K562 (cell line): ENCODE data around the gene PITRM1. TPM values are rescaled to one million over a fixed set of nuclear protein-coding genes. Genes with fewer than 3 reads are reported as not detected.

Experiments
- ATAC-seq: fragments of 200-7000 bp; cut with Tn5 transposase; 3 replicates; pipeline ENCODE4 v1.9.1; 2020; ENCODE audit warnings: moderate library complexity
- BruUV-seq: library from RNA; stranded (reverse); fragments of 400-500 nt; replicated peaks from 2 replicates; lab custom pipeline; 2021; lab: Mats Ljungman, UMichigan
- CTCF ChIA-PET: fragments of 300-600 bp; formaldehyde crosslinking; extraction: SDS; loops from one replicate; lab custom pipeline; 2021; ENCODE audit warnings: low intra/inter-chr PET ratio; lab: Yijun Ruan, JAX
- POLR2A ChIA-PET: fragments of 300-600, 350-650 bp; sonication (Branson Sonifier 250); formaldehyde crosslinking; extraction: SDS; loops from one replicate; lab custom pipeline; 2021; ENCODE audit warnings: antibody characterized with exemption, inconsistent platforms; lab: Yijun Ruan, JAX
- DNase-seq, 4 experiments: peaks; one replicate each; pipeline versions ENCODE4 v3.0.0 to v3.0.0-alpha.2; 2011 to 2018; ENCODE audit warnings: low spot score in 3 of 4, mixed read lengths in 3 of 4; ENCODE audit errors: extremely low read depth in 1 of 4
- FAIRE-seq: peaks from 2 replicates; lab custom pipeline; 2011; peaks lifted over from hg19 to GRCh38; lab: Jason Lieb, UNC
- H2AFZ ChIP-seq: 2 replicates; pipeline ENCODE4 v1.6.0; 2011; ENCODE audit warnings: low read depth, low read length, control low read depth, inconsistent platforms
- H3K27ac ChIP-seq: fragments of 200-600 bp; 3 replicates; pipeline ENCODE4 v1.8.0; 2011; ENCODE audit warnings: low read depth, mild to moderate bottlenecking, control low read depth, inconsistent platforms, low read length, moderate library complexity, mixed read lengths; ENCODE audit errors: extremely low read depth
- H3K27me3 ChIP-seq, 2 experiments: fragments of 300-600 bp in 1 of 2; 2 replicates in 1 of 2; 3 replicates in 1 of 2; pipeline versions ENCODE4 v1.6.0 to v1.8.0; 2011; ENCODE audit warnings: inconsistent platforms in 2 of 2, low read length in 2 of 2, mild to moderate bottlenecking in 1 of 2, mixed read lengths in 1 of 2, moderate library complexity in 1 of 2; ENCODE audit not compliant: control insufficient read depth in 2 of 2, insufficient read depth in 2 of 2
- H3K36me3 ChIP-seq: fragments of 300-600 bp; 3 replicates; pipeline ENCODE4 v1.8.0; 2011; ENCODE audit warnings: mild to moderate bottlenecking, low read length, inconsistent platforms; ENCODE audit not compliant: control insufficient read depth, insufficient read depth
- H3K4me1 ChIP-seq, 2 experiments: fragments of 200-600 bp in 1 of 2; replicated peaks in 1 of 2; 2 replicates in 1 of 2; 3 replicates in 1 of 2; pipeline versions ENCODE4 v1.5.1 to v1.8.0; 2011; ENCODE audit warnings: inconsistent platforms in 2 of 2, low read length in 2 of 2, mild to moderate bottlenecking in 1 of 2, mixed read lengths in 1 of 2, moderate library complexity in 1 of 2; ENCODE audit not compliant: control insufficient read depth in 2 of 2, insufficient read depth in 2 of 2
- H3K4me2 ChIP-seq: 2 replicates; pipeline ENCODE4 v1.6.1; 2011; ENCODE audit warnings: low read length, control low read depth, inconsistent platforms, mixed read lengths; ENCODE audit not compliant: insufficient read depth
- H3K4me3 ChIP-seq: fragments of 200-600 bp; sonication (generic), shearing (Covaris generic); 2 replicates; pipeline ENCODE4 v1.5.1; 2016; ENCODE audit warnings: control low read depth, inconsistent platforms
- H3K79me2 ChIP-seq: fragments of 200-600 bp; 3 replicates; pipeline ENCODE4 v1.8.0; 2011; ENCODE audit warnings: low read length, inconsistent platforms; ENCODE audit not compliant: control insufficient read depth, insufficient read depth
- H3K9ac ChIP-seq, 2 experiments: 2 replicates each; pipeline versions ENCODE4 v1.6.0 to v1.6.1; 2011; ENCODE audit warnings: low read depth in 2 of 2, low read length in 2 of 2, control low read depth in 1 of 2, inconsistent platforms in 1 of 2, mild to moderate bottlenecking in 1 of 2, mixed read lengths in 1 of 2; ENCODE audit not compliant: insufficient read depth in 1 of 2
- H3K9me1 ChIP-seq: one replicate; pipeline ENCODE4 v1.6.0; 2011; ENCODE audit warnings: inconsistent platforms, mild to moderate bottlenecking, low read length, moderate library complexity; ENCODE audit not compliant: control insufficient read depth, insufficient read depth
- H3K9me3 ChIP-seq: replicated peaks from 2 replicates; pipeline ENCODE4 v1.5.1; 2011; ENCODE audit warnings: low read depth, low read length, inconsistent platforms; ENCODE audit not compliant: control insufficient read depth, insufficient read depth
- H4K20me1 ChIP-seq: replicated peaks from 2 replicates; pipeline ENCODE4 v1.6.1; 2011; ENCODE audit warnings: low read length, inconsistent platforms, mixed read lengths; ENCODE audit not compliant: control insufficient read depth, insufficient read depth
- DMBX1 ChIP-seq: fragments of 250-450 bp; sonication (Bioruptor Pico); IDR thresholded peaks from 2 replicates; pipeline ENCODE4 v1.8.0; 2022; ENCODE audit warnings: inconsistent platforms, mild to moderate bottlenecking, moderate library complexity, borderline replicate concordance
- EWSR1 ChIP-seq: fragments of 450-650 bp; IDR thresholded peaks from 2 replicates; pipeline ENCODE4 v1.6.1; 2018; ENCODE audit warnings: borderline replicate concordance, mild to moderate bottlenecking, low read depth, moderate library complexity; ENCODE audit not compliant: partially characterized antibody
- HMGN3 ChIP-seq: IDR thresholded peaks from 2 replicates; pipeline ENCODE4 v1.6.1; 2011; ENCODE audit warnings: borderline replicate concordance, low read depth, mild to moderate bottlenecking, mixed read lengths, low read length; ENCODE audit not compliant: insufficient read length; ENCODE audit errors: extremely low read depth
- L3MBTL2 ChIP-seq: fragments of 450-650 bp; IDR thresholded peaks from 2 replicates; pipeline ENCODE4 v1.6.1; 2016; ENCODE audit warnings: mild to moderate bottlenecking, moderate library complexity
- NFE2L1 ChIP-seq: fragments of 450-650 bp; IDR thresholded peaks from 2 replicates; pipeline ENCODE4 v1.6.1; 2016; ENCODE audit warnings: missing genetic modification characterization, low read depth, mild to moderate bottlenecking, missing compliant biosample characterization, moderate library complexity, borderline replicate concordance
- NRF1 ChIP-seq, 2 experiments: fragments of 450-650 bp; IDR thresholded peaks in 1 of 2; conservative IDR thresholded peaks in 1 of 2; 2 replicates each; pipeline ENCODE4 v1.6.1; 2014; ENCODE audit warnings: mild to moderate bottlenecking in 2 of 2
- POLR2G ChIP-seq: fragments of 200-400 bp; formaldehyde crosslinking; IDR thresholded peaks from 2 replicates; pipeline ENCODE4 v1.6.1; 2017; ENCODE audit warnings: low read depth, mild to moderate bottlenecking, antibody characterized with exemption, low read length, moderate library complexity
- ZNF239 ChIP-seq: fragments of 250-450 bp; sonication (Bioruptor Pico); IDR thresholded peaks from 2 replicates; pipeline ENCODE4 v1.4.0; 2020; ENCODE audit warnings: mild to moderate bottlenecking
- WGBS: fragments of 100-300 bp; shearing (Covaris generic); methylation state at CpG from one replicate; pipeline ENCODE4 v1.1.6; 2016; ENCODE audit warnings: low coverage, mixed read lengths; ENCODE audit not compliant: insufficient coverage; ENCODE audit errors: missing lambda C conversion rate; 5-methylcytosine and 5-hydroxymethylcytosine counted together
- in situ Hi-C: fragments of 300-500 bp; cut with MboI; formaldehyde crosslinking; loops from 4 replicates; pipeline ENCODE4 v1.15.0; 2018; ENCODE audit warnings: inconsistent platforms, mixed read lengths
- intact Hi-C: fragments of 100-400 bp; cut with micrococcal nuclease; formaldehyde crosslinking; loops from 2 replicates; pipeline ENCODE4 v1.14.2; 2022
- polyA plus RNA-seq, 8 experiments: library from polyadenylated mRNA; depleted of rRNA in 4 of 8; stranded (reverse) in 5 of 8; unstranded in 3 of 8; fragments of >200 nt; fragmentation: Nextera tagmentation in 2 of 8; fragmentation: Illumina TruSeq in 1 of 8; extraction: Ambion mirVana in 2 of 8; extraction: Trizol in 1 of 8; gene quantifications; 2 replicates each; pipeline versions ENCODE4 v1.2.1 to v1.2.3, GENCODE V29; 2011 to 2014; ENCODE audit warnings: inconsistent platforms in 1 of 8, missing spikeins in 1 of 8
- total RNA-seq, 7 experiments: library from RNA; depleted of rRNA in 6 of 7; stranded (reverse); fragments of >200 nt in 6 of 7; fragmentation: Illumina TruSeq in 2 of 7; extraction: Trizol in 2 of 7; gene quantifications; 2 replicates each; pipeline versions ENCODE4 v1.2.1 to v1.2.3, GENCODE V29; 2011 to 2021; ENCODE audit warnings: low replicate concordance in 1 of 7
- TF ChIP-seq, protein P1 (sequence below): sonication (generic); formaldehyde crosslinking; IDR thresholded peaks from 2 replicates; pipeline ENCODE4 v1.8.0; 2023; ENCODE audit warnings: mild to moderate bottlenecking, missing genetic modification reagents
- TF ChIP-seq, protein P2 (sequence below): fragments of 450-650 bp; IDR thresholded peaks from 2 replicates; pipeline ENCODE4 v1.6.1; 2016

PITRM1 gene
- total and polyA plus RNA-seq, 9 of the 15 experiments (the other 6 are each of a cell fraction or from before 2014, with no cell fraction given), result 21.1 to 70.4 (median 39.7) TPM

DNA sequence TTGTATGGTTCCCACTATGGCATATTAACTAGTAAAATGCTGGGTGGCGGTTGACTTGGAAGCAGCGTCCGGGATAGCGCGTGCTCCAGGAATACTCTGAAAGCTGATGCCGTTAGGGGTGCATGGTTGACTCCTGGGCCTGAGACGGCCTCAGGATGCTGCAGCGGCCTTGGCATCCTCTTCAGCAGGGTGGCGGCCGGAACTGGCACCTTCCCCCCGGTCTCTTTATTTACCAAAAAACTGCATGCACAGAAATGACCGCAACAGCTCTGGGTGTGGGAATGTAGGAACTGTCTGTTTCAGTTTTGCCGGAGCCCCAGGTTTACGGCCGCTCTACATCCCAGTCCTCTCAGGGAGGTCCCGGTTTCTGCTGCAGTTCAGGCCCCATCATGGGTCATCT lies 76.4 kb downstream of the PITRM1 start (continued):
- TF ChIP-seq DMBX1 (0 out of 2 replicates have a peak, but pooled peaks have one; percentile 10), ZNF239 (CRISPR knock-in tag) (no peak), HMGN3 (no peak)
- TF ChIP-seq, protein P1, sequence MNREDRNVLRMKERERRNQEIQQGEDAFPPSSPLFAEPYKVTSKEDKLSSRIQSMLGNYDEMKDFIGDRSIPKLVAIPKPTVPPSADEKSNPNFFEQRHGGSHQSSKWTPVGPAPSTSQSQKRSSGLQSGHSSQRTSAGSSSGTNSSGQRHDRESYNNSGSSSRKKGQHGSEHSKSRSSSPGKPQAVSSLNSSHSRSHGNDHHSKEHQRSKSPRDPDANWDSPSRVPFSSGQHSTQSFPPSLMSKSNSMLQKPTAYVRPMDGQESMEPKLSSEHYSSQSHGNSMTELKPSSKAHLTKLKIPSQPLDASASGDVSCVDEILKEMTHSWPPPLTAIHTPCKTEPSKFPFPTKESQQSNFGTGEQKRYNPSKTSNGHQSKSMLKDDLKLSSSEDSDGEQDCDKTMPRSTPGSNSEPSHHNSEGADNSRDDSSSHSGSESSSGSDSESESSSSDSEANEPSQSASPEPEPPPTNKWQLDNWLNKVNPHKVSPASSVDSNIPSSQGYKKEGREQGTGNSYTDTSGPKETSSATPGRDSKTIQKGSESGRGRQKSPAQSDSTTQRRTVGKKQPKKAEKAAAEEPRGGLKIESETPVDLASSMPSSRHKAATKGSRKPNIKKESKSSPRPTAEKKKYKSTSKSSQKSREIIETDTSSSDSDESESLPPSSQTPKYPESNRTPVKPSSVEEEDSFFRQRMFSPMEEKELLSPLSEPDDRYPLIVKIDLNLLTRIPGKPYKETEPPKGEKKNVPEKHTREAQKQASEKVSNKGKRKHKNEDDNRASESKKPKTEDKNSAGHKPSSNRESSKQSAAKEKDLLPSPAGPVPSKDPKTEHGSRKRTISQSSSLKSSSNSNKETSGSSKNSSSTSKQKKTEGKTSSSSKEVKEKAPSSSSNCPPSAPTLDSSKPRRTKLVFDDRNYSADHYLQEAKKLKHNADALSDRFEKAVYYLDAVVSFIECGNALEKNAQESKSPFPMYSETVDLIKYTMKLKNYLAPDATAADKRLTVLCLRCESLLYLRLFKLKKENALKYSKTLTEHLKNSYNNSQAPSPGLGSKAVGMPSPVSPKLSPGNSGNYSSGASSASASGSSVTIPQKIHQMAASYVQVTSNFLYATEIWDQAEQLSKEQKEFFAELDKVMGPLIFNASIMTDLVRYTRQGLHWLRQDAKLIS, result peak; percentile 38; the same call in 1 of the 2 replicates

- H3K79me2 ChIP-seq, result peaks cover 87% of the 10 kb centered on the region
- in situ Hi-C loops (no loop called here), intact Hi-C loops (loop anchor here (2.0 kb wide), 1 partner anchor 27 kb away; no protein-coding TSS in a partner anchor)
- no peaks in the 10 kb centered on the region for H3K27me3 ChIP-seq
- under 1% methylated on average over 17 of the region's 17 CpGs for WGBS
- peaks cover 71% of the 10 kb centered on the region for H3K36me3 ChIP-seq
- peaks cover 37 to 43% of the 10 kb centered on the region in 2 experiments for H3K4me1 ChIP-seq
- ChIA-PET CTCF (no interaction called here), POLR2A (interaction anchor here (0.6 to 2.2 kb wide), 19 partner anchors 8 to 1377 kb away, joined by 3 to 12 read pairs (median 4); partner anchors contain the start of gene PITRM1)
- H3K4me3 ChIP-seq, result peak overlapping the region; percentile 24; the same call in 1 of the 2 replicates
- 0 out of 2 replicates have a peak, but pooled peaks cover 3% of the 10 kb centered on the region for H3K9me3 ChIP-seq
- H4K20me1 ChIP-seq, result no peaks in the 10 kb centered on the region
- peak overlapping the region; percentile 85 to 89; a peak in 3 of 4 replicates for H3K9ac ChIP-seq
- peak; percentile 97 for FAIRE-seq
- DNase-seq, result peak; percentile 80 to 92 (median 84)
- peak overlapping the region; percentile 71 for H3K4me2 ChIP-seq
- peaks cover 6% of the 10 kb centered on the region for H3K9me1 ChIP-seq
- TSS peak; percentile 93 for BruUV-seq
- peak; percentile 92 for ATAC-seq
- peak overlapping the region; percentile 97 for H3K27ac ChIP-seq
- peak overlapping the region; percentile 75 for H2AFZ ChIP-seq
- TF ChIP-seq L3MBTL2 (peak; percentile 84), NFE2L1 (tag) (peak; percentile 87), NRF1 (conservative IDR thresholded peaks at IDR 0.05 in 1 of 2, IDR thresholded peaks at IDR 0.05 in 1 of 2) (peak; percentile 87 to 88), POLR2G (peak; percentile 39; the same call in 1 of the 2 replicates), EWSR1 (no peak)
- TF ChIP-seq, protein P2, sequence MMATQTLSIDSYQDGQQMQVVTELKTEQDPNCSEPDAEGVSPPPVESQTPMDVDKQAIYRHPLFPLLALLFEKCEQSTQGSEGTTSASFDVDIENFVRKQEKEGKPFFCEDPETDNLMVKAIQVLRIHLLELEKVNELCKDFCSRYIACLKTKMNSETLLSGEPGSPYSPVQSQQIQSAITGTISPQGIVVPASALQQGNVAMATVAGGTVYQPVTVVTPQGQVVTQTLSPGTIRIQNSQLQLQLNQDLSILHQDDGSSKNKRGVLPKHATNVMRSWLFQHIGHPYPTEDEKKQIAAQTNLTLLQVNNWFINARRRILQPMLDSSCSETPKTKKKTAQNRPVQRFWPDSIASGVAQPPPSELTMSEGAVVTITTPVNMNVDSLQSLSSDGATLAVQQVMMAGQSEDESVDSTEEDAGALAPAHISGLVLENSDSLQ, result peak; percentile 48
Measured at GRCh38 chr10:3095373-3096139, 77.0 kb downstream of the PITRM1 start.
